ENCODE results near the gene RNF207.

GRCh38 chr1:6247651-6248050 lies 41.7 kb downstream of the RNF207 start:
- TF ChIP-seq, protein P1, sequence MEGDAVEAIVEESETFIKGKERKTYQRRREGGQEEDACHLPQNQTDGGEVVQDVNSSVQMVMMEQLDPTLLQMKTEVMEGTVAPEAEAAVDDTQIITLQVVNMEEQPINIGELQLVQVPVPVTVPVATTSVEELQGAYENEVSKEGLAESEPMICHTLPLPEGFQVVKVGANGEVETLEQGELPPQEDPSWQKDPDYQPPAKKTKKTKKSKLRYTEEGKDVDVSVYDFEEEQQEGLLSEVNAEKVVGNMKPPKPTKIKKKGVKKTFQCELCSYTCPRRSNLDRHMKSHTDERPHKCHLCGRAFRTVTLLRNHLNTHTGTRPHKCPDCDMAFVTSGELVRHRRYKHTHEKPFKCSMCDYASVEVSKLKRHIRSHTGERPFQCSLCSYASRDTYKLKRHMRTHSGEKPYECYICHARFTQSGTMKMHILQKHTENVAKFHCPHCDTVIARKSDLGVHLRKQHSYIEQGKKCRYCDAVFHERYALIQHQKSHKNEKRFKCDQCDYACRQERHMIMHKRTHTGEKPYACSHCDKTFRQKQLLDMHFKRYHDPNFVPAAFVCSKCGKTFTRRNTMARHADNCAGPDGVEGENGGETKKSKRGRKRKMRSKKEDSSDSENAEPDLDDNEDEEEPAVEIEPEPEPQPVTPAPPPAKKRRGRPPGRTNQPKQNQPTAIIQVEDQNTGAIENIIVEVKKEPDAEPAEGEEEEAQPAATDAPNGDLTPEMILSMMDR (IDR thresholded peaks at IDR 0.05), result no peak
- TF ChIP-seq POLR2AphosphoS5 (IDR thresholded peaks at IDR 0.05) (no peak), POLR2A (IDR thresholded peaks at IDR 0.05) (no peak)
